GM19452 (cell line): ENCODE data around the gene TIMP3.
"Not testable (repeated sequence)": the region's sequence is repeated elsewhere in the genome, so short reads cannot be mapped to it uniquely, and the experiment has no call there.

Experiments used
- ATAC-seq: cut with Tn5 transposase; IDR thresholded peaks from one replicate; pipeline ENCODE4 v1.9.1; 2021; ENCODE audit not compliant: unreplicated experiment

TIMP3 gene

GRCh38 chr22:32801537-32802236 is at the start of gene TIMP3:
TIMP3 (plus strand) TSS chr22:32801705; CDS start chr22:32802002, 297 bp downstream.
- ATAC-seq: no peak

- no peak for ATAC-seq
Measured at GRCh38 chr22:32752326-32752725, 49.2 kb upstream of the TIMP3 start.

- no peak for ATAC-seq
Measured at GRCh38 chr22:32752816-32753520, 48.5 kb upstream of the TIMP3 start.

- no peak for ATAC-seq
Measured at GRCh38 chr22:32753591-32753990, 47.9 kb upstream of the TIMP3 start.

GRCh38 chr22:32754413-32755041 is 47.0 kb upstream of the TIMP3 start:
- no peak for ATAC-seq

- ATAC-seq: not testable (repeated sequence)
Measured at GRCh38 chr22:32757086-32757762, 44.3 kb upstream of the TIMP3 start.

GRCh38 chr22:32758866-32759385 is 42.6 kb upstream of the TIMP3 start:
- no peak for ATAC-seq

- ATAC-seq: no peak
Measured at GRCh38 chr22:32760396-32760795, 41.1 kb upstream of the TIMP3 start.

GRCh38 chr22:32760815-32761214 is 40.7 kb upstream of the TIMP3 start:
- ATAC-seq: no peak

- no peak for ATAC-seq
Measured at GRCh38 chr22:32761251-32761903, 40.1 kb upstream of the TIMP3 start.

- no peak for ATAC-seq
Measured at GRCh38 chr22:32764330-32765131, 37.0 kb upstream of the TIMP3 start.

- ATAC-seq: no peak
Measured at GRCh38 chr22:32765132-32765618, 36.3 kb upstream of the TIMP3 start.

GRCh38 chr22:32771756-32772155 is 29.7 kb upstream of the TIMP3 start:
- no peak for ATAC-seq

- no peak for ATAC-seq
Measured at GRCh38 chr22:32775957-32776356, 25.5 kb upstream of the TIMP3 start.

- no peak for ATAC-seq
Measured at GRCh38 chr22:32776397-32776796, 25.1 kb upstream of the TIMP3 start.

- ATAC-seq: no peak
Measured at GRCh38 chr22:32776802-32777201, 24.7 kb upstream of the TIMP3 start.

GRCh38 chr22:32777987-32778386 is 23.5 kb upstream of the TIMP3 start:
- no peak for ATAC-seq

- ATAC-seq: no peak
Measured at GRCh38 chr22:32780726-32781310, 20.7 kb upstream of the TIMP3 start.

GRCh38 chr22:32781695-32782094 is 19.8 kb upstream of the TIMP3 start:
- ATAC-seq: no peak
